GM13977 (cell line): ENCODE data around the gene DCTN2.

Source experiments
- DNase-seq: peaks from one replicate; pipeline ENCODE4 v3.0.0; 2012; ENCODE audit warnings: low spot score
- CTCF ChIP-seq: IDR thresholded peaks from 2 replicates; pipeline ENCODE4 v1.5.1; 2012; ENCODE audit warnings: mild to moderate bottlenecking, control low read depth; ENCODE audit not compliant: insufficient read depth; ENCODE audit errors: extremely low read depth, missing control alignments
- in situ Hi-C: fragments of 300-500 bp; cut with MboI; formaldehyde crosslinking; loops from one replicate; pipeline ENCODE4 v1.12.0; 2022; ENCODE audit warnings: low sequenced_read_pairs, low pct_unique_long_range_greater_than_20kb, mixed read lengths, inconsistent platforms; ENCODE audit not compliant: unreplicated experiment

Gene DCTN2

GRCh38 chr12:57582440-57582839 is 35.4 kb upstream of the DCTN2 start:
- DNase-seq: no peak
- in situ Hi-C loops: no loop called here
- TF ChIP-seq CTCF: no peak

GRCh38 chr12:57581802-57582201 is 34.8 kb upstream of the DCTN2 start:
- in situ Hi-C loops: no loop called here
- DNase-seq: no peak

GRCh38 chr12:57580466-57580795 is 33.4 kb upstream of the DCTN2 start:
- no peak for DNase-seq
- TF ChIP-seq CTCF: no peak
- in situ Hi-C loops: no loop called here

More at GRCh38 chr12:57581802-57582201, 34.8 kb upstream of the DCTN2 start:
- TF ChIP-seq CTCF: no peak

- no peak for TF ChIP-seq CTCF
- DNase-seq: no peak
- in situ Hi-C loops: no loop called here
Measured at GRCh38 chr12:57579677-57580465, 32.9 kb upstream of the DCTN2 start.

- in situ Hi-C loops: no loop called here
- no peak for DNase-seq
- TF ChIP-seq CTCF: no peak
Measured at GRCh38 chr12:57579011-57579410, 32.0 kb upstream of the DCTN2 start.

- no peak for TF ChIP-seq CTCF
- no peak for DNase-seq
- in situ Hi-C loops: no loop called here
Measured at GRCh38 chr12:57577981-57578758, 31.2 kb upstream of the DCTN2 start.
